H9 (cell line): ENCODE measurements around the gene SPATS2. TPM values are rescaled to one million over a fixed set of nuclear protein-coding genes. Genes with fewer than 3 reads are reported as not detected.

Source experiments
- DNase-seq: peaks from one replicate; pipeline ENCODE4 v3.0.0-alpha.2; 2017
- H2AFZ ChIP-seq: one replicate; pipeline ENCODE4 v1.6.1; 2013; ENCODE audit warnings: mild to moderate bottlenecking, low read length, control low read depth, moderate library complexity
- H2AK5ac ChIP-seq: 2 replicates; pipeline ENCODE4 v1.6.1; 2013; ENCODE audit warnings: low read length, control low read depth, mixed read lengths; ENCODE audit not compliant: insufficient read length
- H2BK120ac ChIP-seq: one replicate; pipeline ENCODE4 v1.6.1; 2013; ENCODE audit warnings: low read depth, mild to moderate bottlenecking, low read length, control low read depth, inconsistent platforms; ENCODE audit not compliant: poor library complexity, severe bottlenecking
- H2BK12ac ChIP-seq: 2 replicates; pipeline ENCODE4 v1.6.1; 2013; ENCODE audit warnings: low read length, control low read depth, mixed read lengths, low read depth; ENCODE audit not compliant: insufficient read length
- H2BK15ac ChIP-seq: 2 replicates; pipeline ENCODE4 v1.6.1; 2013; ENCODE audit warnings: low read depth, low read length, control low read depth
- H2BK20ac ChIP-seq: one replicate; pipeline ENCODE4 v1.6.1; 2013; ENCODE audit warnings: low read depth, mild to moderate bottlenecking, low read length, control low read depth, inconsistent platforms; ENCODE audit not compliant: poor library complexity, severe bottlenecking
- H2BK5ac ChIP-seq: 2 replicates; pipeline ENCODE4 v1.6.1; 2013; ENCODE audit warnings: low read length, control low read depth, mixed read lengths; ENCODE audit not compliant: insufficient read length
- H3K14ac ChIP-seq: 2 replicates; pipeline ENCODE4 v1.6.1; 2013; ENCODE audit warnings: low read length, control low read depth; ENCODE audit not compliant: insufficient read depth
- H3K18ac ChIP-seq: 2 replicates; pipeline ENCODE4 v1.6.1; 2013; ENCODE audit warnings: low read depth, mild to moderate bottlenecking, mixed read lengths, low read length, control low read depth; ENCODE audit not compliant: insufficient read length
- H3K23ac ChIP-seq: 2 replicates; pipeline ENCODE4 v1.6.1; 2013; ENCODE audit warnings: low read length, control low read depth, mixed read lengths, low read depth; ENCODE audit not compliant: insufficient read length
- H3K23me2 ChIP-seq: 2 replicates; pipeline ENCODE4 v1.6.1; 2013; ENCODE audit warnings: low read depth, mild to moderate bottlenecking, mixed read lengths, low read length, control low read depth; ENCODE audit not compliant: insufficient read length, poor library complexity, severe bottlenecking
- H3K27ac ChIP-seq: 2 replicates; pipeline ENCODE4 v1.5.1; 2013; ENCODE audit warnings: low read length, control low read depth, mixed read lengths, low read depth; ENCODE audit not compliant: insufficient read length
- H3K27me3 ChIP-seq: 2 replicates; pipeline ENCODE4 v1.6.1; 2013; ENCODE audit warnings: low read length, control low read depth, inconsistent platforms; ENCODE audit not compliant: insufficient read depth
- H3K4ac ChIP-seq: 2 replicates; pipeline ENCODE4 v1.6.1; 2013; ENCODE audit warnings: low read depth, mild to moderate bottlenecking, control low read depth, inconsistent platforms, low read length, moderate library complexity
- H3K4me1 ChIP-seq: 2 replicates; pipeline ENCODE4 v1.6.1; 2013; ENCODE audit warnings: low read length, control low read depth, inconsistent platforms; ENCODE audit not compliant: insufficient read depth
- H3K4me2 ChIP-seq: 2 replicates; pipeline ENCODE4 v1.6.1; 2013; ENCODE audit warnings: low read length, control low read depth, mixed read lengths; ENCODE audit not compliant: insufficient read length, insufficient read depth
- H3K56ac ChIP-seq: 2 replicates; pipeline ENCODE4 v1.6.1; 2013; ENCODE audit warnings: low read depth, mild to moderate bottlenecking, mixed read lengths, low read length, control low read depth; ENCODE audit not compliant: insufficient read length
- H3K79me1 ChIP-seq: 2 replicates; pipeline ENCODE4 v1.6.1; 2013; ENCODE audit warnings: low read depth, mild to moderate bottlenecking, moderate library complexity, low read length, control low read depth, inconsistent platforms; ENCODE audit not compliant: insufficient read depth, poor library complexity, severe bottlenecking
- H3K79me2 ChIP-seq: 2 replicates; pipeline ENCODE4 v1.6.1; 2013; ENCODE audit warnings: low read length, control low read depth, inconsistent platforms; ENCODE audit not compliant: insufficient read depth
- H3K9ac ChIP-seq: 2 replicates; pipeline ENCODE4 v1.6.1; 2013; ENCODE audit warnings: low read length, control low read depth, mixed read lengths; ENCODE audit not compliant: insufficient read length; ENCODE audit errors: extremely low read depth
- H3K9me3 ChIP-seq: one replicate; pipeline ENCODE4 v1.6.1; 2013; ENCODE audit warnings: low read depth, low read length, inconsistent platforms; ENCODE audit not compliant: control insufficient read depth
- H3T11ph ChIP-seq: one replicate; pipeline ENCODE4 v1.6.1; 2013; ENCODE audit warnings: mild to moderate bottlenecking, low read length, control low read depth, inconsistent platforms
- H4K20me1 ChIP-seq: one replicate; pipeline ENCODE4 v1.6.1; 2013; ENCODE audit not compliant: control insufficient read depth, insufficient read length, insufficient read depth
- H4K5ac ChIP-seq: 2 replicates; pipeline ENCODE4 v1.6.1; 2013; ENCODE audit warnings: low read depth, mild to moderate bottlenecking, mixed read lengths, low read length, control low read depth; ENCODE audit not compliant: insufficient read length
- H4K8ac ChIP-seq: replicated peaks from 2 replicates; pipeline ENCODE4 v1.6.1; 2013; ENCODE audit warnings: low read length, control low read depth, mixed read lengths, low read depth; ENCODE audit not compliant: insufficient read length
- H4K91ac ChIP-seq: 2 replicates; pipeline ENCODE4 v1.6.1; 2013; ENCODE audit warnings: low read depth, mild to moderate bottlenecking, moderate library complexity, mixed read lengths, low read length, control low read depth; ENCODE audit not compliant: insufficient read length
- H3K27ac Mint-ChIP-seq, 3 experiments: 2 replicates in 2 of 3; 3 replicates in 1 of 3; pipeline ENCODE4 v1.8.0; 2020 to 2021; ENCODE audit warnings: mixed read lengths in 3 of 3, mild to moderate bottlenecking in 1 of 3, moderate library complexity in 1 of 3
- H3K27me3 Mint-ChIP-seq: 2 replicates; pipeline ENCODE4 v1.8.0; 2021; ENCODE audit warnings: low read depth, mild to moderate bottlenecking, moderate library complexity, mixed read lengths
- H3K36me3 Mint-ChIP-seq, 3 experiments: 2 replicates in 2 of 3; 3 replicates in 1 of 3; pipeline ENCODE4 v1.8.0; 2020 to 2021; ENCODE audit warnings: low read depth in 3 of 3, mixed read lengths in 3 of 3; ENCODE audit not compliant: insufficient read depth in 1 of 3
- H3K4me1 Mint-ChIP-seq, 2 experiments: 2 replicates each; pipeline ENCODE4 v1.8.0; 2020; ENCODE audit warnings: mixed read lengths in 2 of 2
- H3K4me3 Mint-ChIP-seq, 2 experiments: 2 replicates in 1 of 2; 3 replicates in 1 of 2; pipeline ENCODE4 v1.8.0; 2020 to 2021; ENCODE audit warnings: mild to moderate bottlenecking in 2 of 2, mixed read lengths in 2 of 2, moderate library complexity in 1 of 2
- H3K9me3 Mint-ChIP-seq, 2 experiments: 2 replicates in 1 of 2; 3 replicates in 1 of 2; pipeline ENCODE4 v1.8.0; 2020; ENCODE audit warnings: mild to moderate bottlenecking in 2 of 2, mixed read lengths in 2 of 2, moderate library complexity in 1 of 2
- CTCF ChIP-seq: fragments of 200-600 bp; sonication (generic); conservative IDR thresholded peaks from 3 replicates; pipeline ENCODE4 v1.8.0; 2021; ENCODE audit warnings: antibody characterized with exemption, mild to moderate bottlenecking
- WGBS: extraction: QIAGEN DNeasy Blood & Tissue Kit; methylation state at CpG from one replicate; pipeline ENCODE4 v1.1.7; 2013; ENCODE audit warnings: missing lambda C conversion rate, low lambda C conversion rate, mixed read lengths; ENCODE audit not compliant: insufficient read length; ENCODE audit errors: extremely low coverage; 5-methylcytosine and 5-hydroxymethylcytosine counted together
- total RNA-seq: library from RNA; stranded (reverse); gene quantifications from 2 replicates; pipeline ENCODE4 v1.2.1, GENCODE V29; 2021

Gene SPATS2
- total RNA-seq, 1 experiment from 2014 or later: 17.1 TPM

- H3K4me3 Mint-ChIP-seq: peak overlapping the region; percentile 100
- Histone ChIP-seq H3K79me1 (peaks cover 3% of the 10 kb centered on the region), H2BK15ac (no peak overlapping the region), H2AFZ (no peak overlapping the region), H4K20me1 (no peaks in the 10 kb centered on the region), H3K9ac (peak overlapping the region; percentile 70), H4K5ac (no peak overlapping the region), H3K4me2 (peak overlapping the region; percentile 99), H2BK5ac (no peak overlapping the region), H2BK120ac (no peak overlapping the region), H3K23me2 (peaks cover 7% of the 10 kb centered on the region), H3T11ph (no peak overlapping the region), H3K4me1 (no peaks in the 10 kb centered on the region), H2AK5ac (no peak overlapping the region), H3K56ac (no peak overlapping the region), H2BK12ac (no peak overlapping the region), H3K27ac (no peak overlapping the region), H3K79me2 (no peaks in the 10 kb centered on the region; the same call in 1 of the 2 replicates), H3K23ac (no peak overlapping the region), H4K91ac (no peak overlapping the region), H3K18ac (peak overlapping the region; percentile 73), H3K4ac (no peak overlapping the region), H4K8ac (no peak overlapping the region), H3K27me3 (no peaks in the 10 kb centered on the region), H2BK20ac (no peak overlapping the region), H3K9me3 (no peaks in the 10 kb centered on the region), H3K14ac (no peak overlapping the region)
- peak overlapping the region; percentile 77 to 97 (median 95); a peak in 6 of 7 replicates for H3K27ac Mint-ChIP-seq
- no CpG with 5 or more reads among the region's 12 CpGs for WGBS
- no peaks in the 10 kb centered on the region for H3K9me3 Mint-ChIP-seq
- no peak for DNase-seq
- peaks cover 6% of the 10 kb centered on the region for H3K27me3 Mint-ChIP-seq
- peaks cover 8 to 34% (median 23%) of the 10 kb centered on the region in 3 experiments; a peak in 6 of 7 replicates for H3K36me3 Mint-ChIP-seq
- peaks cover 10 to 21% of the 10 kb centered on the region in 2 experiments for H3K4me1 Mint-ChIP-seq
- no peak for TF ChIP-seq CTCF
Measured at GRCh38 chr12:49322367-49322707, 44.9 kb upstream of the SPATS2 start.
